ENCODE measurements around the gene RNU1-3.
"Not testable (repeated sequence)": the region's sequence is repeated elsewhere in the genome, so short reads cannot be mapped to it uniquely, and the experiment has no call there.

Gene RNU1-3

GRCh38 chr1:16693449-16694307, 26.9 kb upstream of the RNU1-3 start:
- DNase-seq: not testable (repeated sequence)

GRCh38 chr1:16692717-16693448, 26.1 kb upstream of the RNU1-3 start:
- DNase-seq: not testable (repeated sequence)

DNA sequence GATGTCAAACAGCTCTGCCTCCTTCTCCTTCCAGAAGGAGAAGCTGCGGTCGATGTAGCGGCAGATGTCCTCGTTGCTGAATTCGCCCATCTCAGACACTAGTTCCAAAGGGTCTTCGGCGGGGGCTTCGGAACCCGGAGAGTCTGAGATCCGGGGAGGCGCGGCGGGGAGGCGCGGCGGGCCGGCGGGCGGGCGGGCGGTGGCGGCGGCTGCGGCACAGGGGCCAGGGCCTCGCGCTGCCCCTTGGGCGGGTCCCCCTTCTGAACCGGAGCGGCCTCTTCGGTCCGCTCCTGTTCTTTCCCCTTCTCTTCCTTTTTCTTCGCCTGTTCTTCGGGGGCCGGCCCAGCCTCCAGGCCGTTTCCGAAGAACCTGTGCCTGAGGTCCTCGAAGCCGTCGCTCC, 25.5 kb upstream of the RNU1-3 start:
- not testable (repeated sequence) for DNase-seq

DNA sequence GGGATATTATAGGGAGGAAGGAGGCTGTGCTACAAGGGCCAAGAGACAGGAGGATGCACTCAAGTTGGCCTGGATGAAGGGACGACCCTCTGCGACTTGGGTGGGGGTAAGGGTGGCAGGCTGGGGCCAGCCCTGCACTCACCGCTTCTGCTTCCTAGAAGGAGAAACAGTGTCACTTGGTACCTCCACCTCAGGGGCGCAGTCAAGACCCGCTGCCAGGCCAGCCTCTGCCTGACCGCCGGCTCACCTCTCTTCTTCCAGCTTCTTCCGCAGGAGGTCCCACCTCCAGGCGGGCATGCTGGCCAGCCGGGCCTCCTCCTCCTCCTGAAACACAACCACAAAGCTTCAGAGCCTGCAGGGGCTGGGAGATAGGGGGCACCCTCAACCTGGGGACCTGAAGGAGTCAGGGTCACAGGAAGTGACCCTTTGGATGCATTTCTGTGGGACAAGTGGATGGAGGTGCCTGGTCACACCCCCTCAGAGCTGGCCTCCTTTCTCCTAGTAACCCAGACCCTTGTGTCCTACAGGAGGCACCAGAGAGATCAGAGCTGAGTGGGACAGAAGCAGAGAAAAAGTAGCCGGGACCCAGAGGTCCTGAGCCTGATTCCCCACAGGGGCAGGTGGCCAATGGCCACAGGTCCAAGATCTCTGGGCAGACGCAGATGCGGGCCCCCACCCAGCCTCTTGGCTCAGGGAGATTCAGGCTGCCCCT, 24.4 kb upstream of the RNU1-3 start:
- DNase-seq: not testable (repeated sequence)

DNA sequence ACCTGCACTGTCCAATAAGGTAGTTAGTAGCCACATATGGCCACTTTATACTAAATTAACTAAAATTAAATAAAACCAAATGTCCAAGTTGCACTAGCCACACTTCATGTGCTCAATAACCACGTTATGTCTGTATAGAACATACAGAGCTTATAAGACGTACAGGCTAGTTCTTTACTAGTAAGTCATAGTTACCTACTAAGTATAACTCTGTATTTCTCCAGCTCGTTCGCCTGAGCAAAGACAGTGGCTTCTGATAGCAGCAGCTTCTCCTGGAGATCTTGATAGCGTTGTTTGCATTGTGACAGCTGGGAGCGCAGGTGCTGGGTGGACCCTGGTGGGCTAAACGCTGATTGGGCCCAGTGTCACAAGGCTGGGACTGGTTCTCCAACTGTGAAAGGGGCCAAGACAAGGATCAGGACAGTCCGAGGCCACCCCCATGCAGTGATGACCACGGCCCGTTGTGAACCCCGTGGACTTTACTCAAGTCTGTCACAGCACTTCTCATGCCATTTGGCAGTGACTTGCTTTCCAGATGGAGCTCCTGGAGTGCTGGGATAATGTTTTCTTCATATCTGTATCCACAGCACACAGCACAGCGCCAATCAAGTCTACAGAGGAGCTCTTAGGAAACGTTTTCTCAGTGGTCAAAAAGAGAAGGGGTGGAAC, 20.5 kb upstream of the RNU1-3 start:
- DNase-seq: not testable (repeated sequence)

DNA sequence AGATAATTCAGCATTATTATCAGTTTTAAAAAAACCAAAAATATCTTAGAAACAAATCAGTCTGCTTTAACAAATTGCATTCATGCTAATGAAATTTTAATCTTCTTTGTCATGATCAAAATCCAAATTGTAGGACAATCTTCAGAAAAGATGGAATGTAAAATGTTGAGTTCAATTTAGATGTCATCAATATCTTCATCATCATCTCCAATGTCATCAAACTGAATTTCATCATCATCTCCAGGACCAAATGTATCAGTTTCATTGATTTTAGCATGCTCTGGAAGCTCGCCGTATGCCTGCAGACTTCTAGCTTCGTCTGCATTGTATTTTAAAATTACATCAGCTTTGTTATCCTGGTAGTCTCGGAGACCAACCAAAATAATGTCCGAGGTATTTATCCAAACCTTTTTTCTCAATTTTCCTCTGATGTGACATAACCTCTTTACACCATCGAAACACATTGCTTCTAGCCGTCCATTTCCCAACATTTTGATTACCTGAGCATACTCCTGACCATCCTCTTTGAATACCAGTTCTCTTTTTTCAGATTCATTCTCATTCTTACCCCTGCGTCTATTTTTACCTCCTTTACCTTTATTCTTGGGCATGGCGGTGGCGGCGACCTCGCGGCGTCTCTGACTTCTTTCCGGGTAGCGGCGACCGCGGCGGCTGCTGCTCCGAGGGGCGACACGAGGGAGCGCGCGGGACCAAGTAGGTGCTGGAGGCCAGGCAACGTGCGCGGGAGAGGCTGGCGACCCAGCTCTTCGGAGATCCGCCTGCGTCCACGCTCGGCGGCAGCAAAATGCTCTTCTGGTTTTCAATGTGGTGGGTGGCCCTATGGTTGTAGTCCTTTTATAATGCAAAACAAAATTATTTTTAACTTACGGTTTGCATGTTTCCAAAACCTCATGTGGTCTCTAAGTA, 19.0 kb upstream of the RNU1-3 start:
- DNase-seq: not testable (repeated sequence)

- not testable (repeated sequence) for DNase-seq
Observed at GRCh38 chr1:16684738-16685337, 18.1 kb upstream of the RNU1-3 start.

GRCh38 chr1:16684152-16684551, 17.4 kb upstream of the RNU1-3 start:
- not testable (repeated sequence) for DNase-seq

- not testable (repeated sequence) for DNase-seq
Observed at GRCh38 chr1:16682803-16683202, 16.1 kb upstream of the RNU1-3 start.

GRCh38 chr1:16680366-16680765, 13.6 kb upstream of the RNU1-3 start:
- not testable (repeated sequence) for DNase-seq

- DNase-seq: peak; percentile 70 to 78
Observed at GRCh38 chr1:16677552-16678431, 11.0 kb upstream of the RNU1-3 start.

DNA sequence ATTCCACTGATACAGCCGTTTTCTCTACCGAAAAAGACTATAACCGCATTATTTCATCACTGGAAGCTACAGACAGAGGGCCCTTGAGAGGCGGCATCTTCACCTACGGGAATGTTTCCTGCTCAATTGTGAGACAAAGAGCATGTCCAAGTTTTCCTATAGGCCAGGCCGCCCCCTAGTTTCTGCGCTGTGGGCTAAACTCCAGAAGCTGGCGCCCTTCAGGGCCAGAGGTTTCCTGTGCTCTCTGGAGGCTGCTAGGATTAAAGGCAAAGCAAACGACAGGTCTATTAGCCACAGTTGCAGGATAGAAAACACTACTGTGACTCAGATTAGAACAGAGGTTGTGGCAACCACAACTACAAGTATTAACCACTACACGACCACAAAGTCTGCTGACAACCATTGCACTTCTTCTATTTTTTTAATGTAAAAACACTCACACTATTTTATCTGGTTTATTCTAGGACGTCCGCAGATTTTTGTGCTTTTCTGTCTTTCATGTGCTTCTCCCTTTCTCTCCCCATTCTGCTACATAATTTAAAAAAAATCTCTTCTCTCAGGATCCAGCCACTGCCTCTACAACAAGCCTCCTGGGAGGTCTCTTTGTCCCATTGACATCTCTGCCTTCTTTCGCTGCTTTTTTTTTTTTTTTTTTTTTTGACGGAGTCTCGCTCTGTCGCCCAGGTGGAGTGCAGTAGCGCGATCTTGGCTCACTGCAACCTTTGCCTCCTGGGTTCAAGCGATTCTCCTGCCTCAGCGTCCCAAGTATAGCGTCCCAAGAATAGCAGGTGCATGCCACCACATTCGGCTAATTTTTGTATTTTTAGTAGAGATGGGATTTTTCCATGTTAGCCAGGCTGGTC, 10.1 kb upstream of the RNU1-3 start:
- DNase-seq: not testable (repeated sequence)

DNA sequence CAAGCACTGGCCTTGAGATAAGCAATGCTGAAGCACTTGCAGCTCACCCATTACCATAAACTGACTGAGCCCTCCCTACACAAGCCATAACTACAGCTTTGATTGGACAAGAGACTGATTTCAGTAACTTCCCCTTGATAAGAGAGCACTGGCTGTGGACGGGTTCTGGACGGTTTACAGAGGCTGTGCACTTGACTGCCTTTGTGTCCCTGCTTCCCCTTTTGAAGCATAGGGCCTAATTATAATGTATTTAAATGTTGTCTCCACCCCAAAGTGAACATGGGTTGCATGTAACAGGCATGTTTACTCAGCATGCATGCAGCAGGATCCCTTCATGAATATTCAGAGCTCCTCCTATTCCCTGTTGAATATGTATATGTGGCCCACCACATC, 8.4 kb upstream of the RNU1-3 start:
- DNase-seq: not testable (repeated sequence)

DNA sequence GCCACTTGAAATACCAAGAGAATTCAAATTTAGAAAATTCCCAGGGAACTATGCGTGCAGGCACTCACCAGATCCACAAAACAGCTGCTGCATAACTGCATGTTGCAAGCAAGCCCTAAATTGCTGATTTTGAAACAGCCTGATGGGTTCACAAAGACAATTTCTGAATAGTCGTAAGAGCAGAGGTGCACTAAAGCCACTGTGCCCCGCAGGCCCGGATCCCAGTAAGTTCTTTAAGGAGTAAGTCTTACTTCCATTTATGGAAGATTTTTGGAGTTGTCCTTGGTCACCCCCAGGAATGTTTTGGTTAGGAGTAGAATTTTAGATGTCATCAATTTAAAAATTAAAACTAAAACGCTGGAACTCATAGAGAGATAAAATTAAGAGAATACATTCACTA, 7.2 kb upstream of the RNU1-3 start:
- not testable (repeated sequence) for DNase-seq

DNA sequence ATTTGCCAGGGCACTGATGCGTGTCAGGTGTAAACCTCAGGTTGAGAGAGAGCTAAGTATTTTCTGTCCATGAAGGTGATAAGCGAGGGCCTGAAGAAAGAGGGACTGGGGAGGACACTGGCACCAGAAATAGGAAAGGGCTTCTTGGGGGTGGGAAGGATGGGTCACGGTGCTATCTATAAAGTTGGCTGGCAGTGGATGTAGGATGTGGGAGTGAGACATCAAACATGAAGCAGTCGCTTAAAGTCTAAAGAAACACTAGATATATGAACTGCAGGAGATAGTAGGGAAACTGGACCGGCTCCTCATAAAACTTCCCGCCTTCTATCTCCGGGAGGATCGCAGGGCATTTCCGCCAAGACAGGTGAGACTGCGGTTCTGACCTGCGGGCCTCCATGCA, 912 bp downstream of the RNU1-3 start:
- DNase-seq: not testable (repeated sequence)

DNA sequence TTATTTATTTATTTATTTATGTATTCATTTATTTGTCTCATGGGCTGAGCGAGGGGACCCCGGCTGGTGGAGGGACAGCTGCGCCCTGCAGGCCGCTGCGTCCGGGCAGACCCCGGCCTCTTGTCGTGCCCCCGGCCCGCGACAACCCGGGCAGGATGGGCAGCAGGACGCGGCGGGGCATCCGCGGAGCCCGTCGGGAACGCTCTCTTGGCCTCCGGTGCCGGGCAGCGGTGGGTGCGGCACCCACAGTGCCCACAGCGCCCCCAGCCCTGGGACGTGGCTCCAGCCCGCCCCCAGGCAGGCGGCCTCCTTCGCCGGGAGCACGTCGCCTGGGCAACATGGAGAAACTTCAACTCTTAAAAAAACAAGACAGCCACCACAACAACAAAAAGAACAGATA, 8.5 kb downstream of the RNU1-3 start:
- DNase-seq: not testable (repeated sequence)

GRCh38 chr1:16656981-16657683, 9.6 kb downstream of the RNU1-3 start:
- DNase-seq: not testable (repeated sequence)

GRCh38 chr1:16656574-16656973, 10.2 kb downstream of the RNU1-3 start:
- DNase-seq: not testable (repeated sequence)
